Stimulated activated CD8-positive, alpha-beta memory T cell treated with anti-CD3 and anti-CD28 coated beads, Interleukin-15, amount 100 ng/mL, for 4 hours (primary cell): ENCODE data around the gene HARS1.
"Not testable (repeated sequence)": the region's sequence is repeated elsewhere in the genome, so short reads cannot be mapped to it uniquely, and the experiment has no call there.

Source experiments
- DNase-seq, 2 donors: peaks; one replicate each; pipeline ENCODE4 v3.0.0-alpha.2; 2020; ENCODE audit warnings: low read depth in 2 of 2

HARS1 gene

DNA sequence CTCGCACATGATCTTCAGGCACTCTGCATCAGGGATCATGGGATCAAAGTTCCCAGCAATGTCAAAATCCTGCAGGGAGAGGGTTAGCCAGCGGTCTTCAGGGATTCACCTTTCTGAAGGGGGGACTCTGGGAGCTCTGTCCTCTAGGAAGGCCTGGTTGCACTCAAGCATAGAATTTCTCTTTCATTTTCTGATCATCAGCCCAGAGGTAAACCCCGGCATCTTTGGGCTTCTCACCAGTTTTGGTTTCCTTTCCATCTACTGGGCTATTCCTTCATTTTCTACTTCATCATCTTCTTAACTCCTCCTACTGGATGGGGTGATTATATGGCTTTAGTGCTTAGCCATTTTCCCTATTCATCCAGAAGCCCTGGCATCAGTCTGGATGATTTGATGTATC is 13.2 kb downstream of the HARS1 start:
- DNase-seq = no peak

DNA sequence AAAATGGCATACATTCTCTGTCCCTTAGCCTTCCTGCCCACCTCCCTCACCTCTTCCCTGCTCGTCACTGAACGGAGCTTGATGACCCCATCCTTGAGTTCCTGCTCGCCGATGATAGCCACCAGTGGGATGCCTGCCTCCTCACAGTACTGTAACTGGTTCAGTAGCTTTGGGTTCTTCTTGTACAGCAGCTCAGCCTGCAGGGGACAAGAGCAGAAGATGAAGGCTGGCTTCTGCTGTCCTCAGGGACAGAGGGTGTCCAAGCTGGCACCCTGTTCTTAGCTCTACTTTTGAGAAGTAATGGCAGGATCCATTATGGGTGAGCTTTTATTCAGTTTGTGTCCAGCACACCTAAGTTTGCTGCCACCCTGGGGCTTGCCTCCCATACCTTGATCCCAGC is 16.5 kb downstream of the HARS1 start:
- DNase-seq = no peak

DNA sequence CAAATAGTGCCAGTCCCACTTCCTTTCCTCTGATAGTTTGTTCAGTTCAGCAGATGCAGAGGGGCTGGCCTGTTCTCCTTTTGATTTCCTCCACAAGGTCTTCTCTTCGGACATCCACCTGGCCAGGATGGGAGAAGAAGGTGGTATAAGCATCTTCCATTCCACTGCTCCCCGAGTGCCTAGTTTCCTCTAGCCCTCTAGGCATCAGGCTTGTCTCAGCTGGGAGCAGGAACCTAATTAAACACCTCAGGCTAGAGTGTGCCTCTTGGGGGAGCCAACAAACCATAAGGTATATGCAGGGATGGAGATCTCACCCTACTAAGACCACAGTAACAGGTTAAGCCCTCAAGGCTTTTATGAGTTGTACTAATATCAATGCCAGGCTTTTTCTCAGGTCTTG is 17.0 kb downstream of the HARS1 start:
- DNase-seq = no peak

DNA sequence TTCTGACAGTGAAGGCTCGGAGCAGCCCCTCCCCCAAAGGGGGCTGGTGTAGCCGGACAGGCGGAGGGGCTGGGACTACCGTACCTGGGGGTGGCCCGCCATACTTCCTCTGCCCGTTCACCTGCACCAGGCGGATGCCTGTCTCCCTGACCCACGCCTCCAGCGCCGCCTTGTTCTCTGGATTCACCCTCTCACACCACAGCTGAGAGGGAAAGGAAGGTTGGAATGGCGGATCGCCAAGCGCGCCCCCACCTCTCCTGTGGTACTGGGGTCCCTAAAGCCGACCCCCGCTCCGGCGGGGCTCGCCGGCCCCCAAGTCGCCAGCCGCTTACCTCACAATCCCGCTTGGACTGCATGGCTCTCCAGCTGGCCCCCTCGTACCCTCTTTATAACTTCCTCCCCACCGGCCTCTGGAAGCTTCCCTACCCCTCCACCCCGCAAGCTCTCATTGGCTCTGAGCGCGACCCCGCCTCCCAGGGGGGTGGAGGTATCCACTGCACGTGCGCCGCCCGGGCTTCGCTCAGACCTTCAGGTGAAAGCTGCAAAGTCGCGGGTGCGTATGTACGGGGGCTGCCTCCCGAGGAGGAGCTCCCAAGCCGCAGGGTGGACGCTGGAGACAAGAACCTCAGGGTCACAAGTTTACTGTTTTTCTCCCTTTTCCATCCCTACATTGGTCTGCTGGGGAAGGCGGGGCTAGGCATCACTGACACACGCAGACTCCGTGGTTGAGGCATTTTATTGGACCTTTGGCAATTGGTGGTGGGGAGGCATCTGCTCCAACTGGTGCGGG is 17.8 kb downstream of the HARS1 start, which contains the start of gene DND1:
Gene DND1 (minus strand): TSS at position 390 of the 790 bp plus-strand sequence. CDS start 34 bp downstream, at position 356.
- no peak for DNase-seq

DNA sequence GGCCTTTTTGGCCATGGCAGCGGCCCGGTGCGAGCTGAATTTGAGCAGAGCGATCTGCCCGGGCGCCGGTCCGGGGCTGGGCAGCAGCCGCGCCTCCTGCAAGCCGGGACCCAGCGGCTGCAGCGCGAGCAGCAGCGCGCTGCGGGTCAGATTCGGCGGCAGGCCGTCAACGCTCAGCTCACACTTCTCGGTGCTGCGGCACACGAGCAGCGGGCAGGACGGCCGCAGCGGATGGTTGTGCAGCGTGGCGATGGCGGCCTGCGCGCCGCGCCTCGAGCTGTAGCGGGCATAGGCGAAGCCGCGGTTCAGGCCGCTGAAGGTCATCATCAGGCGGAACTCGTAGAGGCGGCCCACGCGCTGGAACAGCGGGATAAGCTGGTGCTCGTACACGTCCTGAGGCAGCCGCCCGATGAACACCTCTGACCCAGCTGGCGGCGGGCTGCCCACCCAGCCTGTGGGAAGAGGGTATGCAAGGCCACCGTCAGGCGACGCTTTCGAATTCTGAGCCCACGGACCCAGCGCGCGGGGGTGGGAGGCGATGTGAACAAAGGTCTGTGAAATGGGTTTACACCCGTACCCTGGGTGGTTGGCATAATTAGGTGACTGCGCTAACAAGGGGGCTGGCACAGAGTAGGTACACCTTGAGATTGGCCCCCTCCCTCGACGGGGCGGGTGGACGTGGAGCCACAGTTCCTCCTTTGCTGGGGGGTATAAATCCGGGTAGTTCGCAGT is 18.5 kb downstream of the HARS1 start:
- no peak for DNase-seq

DNA sequence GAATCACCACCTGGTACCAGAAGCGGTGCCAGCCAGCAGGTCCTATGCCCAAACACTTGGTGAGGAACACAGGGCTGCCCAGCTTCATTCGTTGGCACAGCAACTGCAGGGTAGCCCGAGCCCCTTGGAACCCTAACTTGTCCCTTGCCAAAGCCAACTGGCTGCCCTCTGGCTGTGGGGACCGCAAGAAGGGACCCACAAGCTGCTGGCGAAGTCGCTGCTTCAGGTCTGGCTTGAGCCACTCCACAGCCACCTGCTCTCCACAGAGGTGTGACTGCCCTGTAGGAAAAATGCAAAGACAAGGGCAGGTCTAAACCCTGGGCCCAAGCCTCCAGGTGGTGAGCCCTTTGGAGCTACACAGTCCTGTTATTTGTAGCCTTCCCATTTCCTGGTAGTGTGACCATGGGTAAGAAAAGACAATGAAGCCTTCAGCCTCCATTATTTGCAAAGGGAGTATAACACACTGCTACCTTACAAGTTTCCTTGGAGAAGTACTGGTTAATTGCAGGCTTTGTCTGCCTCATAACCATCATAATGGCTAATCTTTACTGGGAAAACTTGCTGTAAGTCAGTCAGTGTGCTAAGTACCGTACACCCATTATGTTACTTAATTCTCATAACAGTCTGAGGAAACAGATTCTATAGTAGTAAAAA is 19.6 kb downstream of the HARS1 start:
- no peak for DNase-seq

DNA sequence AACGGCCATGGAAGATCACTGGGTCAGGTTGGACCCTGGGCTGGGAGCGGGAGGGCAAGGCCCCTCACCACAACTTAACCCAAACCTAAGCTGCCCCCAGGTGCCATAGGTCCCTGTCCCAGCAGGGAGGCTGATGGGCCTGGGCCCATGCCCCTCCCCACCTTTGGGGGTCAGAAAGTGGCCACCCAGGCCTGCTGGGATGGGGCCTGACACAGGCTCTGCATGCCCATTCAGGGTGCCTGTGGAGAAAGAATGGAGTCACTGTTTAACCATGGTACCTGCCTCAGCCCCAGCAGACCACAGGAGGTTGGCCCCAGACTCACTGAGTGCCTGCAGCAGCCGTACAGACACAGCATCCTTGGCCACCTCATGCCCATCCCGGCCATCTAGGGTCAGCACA is 20.1 kb downstream of the HARS1 start:
- DNase-seq = not testable (repeated sequence)

DNA sequence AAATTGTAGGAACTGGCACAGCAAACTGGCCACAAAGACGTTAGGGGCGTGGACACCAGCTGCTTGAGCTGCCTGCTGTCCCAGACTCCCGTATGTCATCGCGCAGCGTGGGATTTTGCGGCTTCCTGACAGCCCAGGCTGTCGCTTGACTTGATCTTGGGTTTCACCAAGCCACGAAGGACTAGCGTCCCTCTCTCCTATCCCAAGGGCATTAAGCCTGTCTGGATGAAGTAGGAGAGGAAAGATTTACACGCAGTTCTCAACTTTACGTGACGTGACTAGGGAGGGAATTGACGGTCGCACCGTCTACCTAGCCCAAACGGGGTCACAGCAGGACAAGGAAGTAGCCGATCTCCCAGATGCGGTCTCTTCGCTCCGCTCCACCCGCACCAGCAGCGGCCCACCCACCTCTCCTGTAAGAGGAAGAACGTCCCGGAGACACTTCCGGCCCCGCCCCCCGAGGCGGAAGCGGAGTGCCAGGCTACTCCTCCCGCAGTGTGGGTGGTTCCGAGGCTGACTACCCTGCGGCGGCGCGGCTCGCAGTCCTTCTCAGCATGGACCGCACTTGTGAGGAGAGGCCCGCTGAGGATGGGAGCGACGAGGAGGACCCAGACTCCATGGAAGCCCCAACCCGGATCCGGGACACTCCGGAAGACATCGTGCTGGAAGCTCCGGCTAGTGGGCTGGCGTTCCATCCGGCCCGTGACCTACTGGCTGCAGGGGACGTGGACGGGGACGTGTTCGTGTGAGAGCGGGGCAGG is 26.6 kb downstream of the HARS1 start, which contains the start of gene WDR55:
Gene WDR55 (plus strand): TSS at position 546 of the 761 bp plus-strand sequence. CDS start 9 bp downstream, at position 555.
- peak; percentile 91 for DNase-seq

DNA sequence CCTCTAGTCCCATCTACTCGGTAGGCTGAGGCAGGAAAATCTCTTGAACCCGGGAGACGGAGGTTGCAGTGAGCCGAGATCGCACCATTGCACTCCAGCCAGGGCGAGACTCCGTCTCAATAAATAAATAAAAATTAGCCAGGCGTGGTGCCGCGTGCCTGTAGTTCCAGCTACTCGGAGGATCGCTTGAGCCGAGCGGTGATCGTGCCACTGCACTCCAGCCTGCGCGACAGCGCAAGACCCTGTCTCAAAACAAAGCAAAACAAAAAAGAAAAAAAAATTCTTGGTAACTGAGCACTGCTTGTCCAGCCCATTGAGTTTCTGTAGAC is 27.2 kb downstream of the HARS1 start:
- no peak for DNase-seq

DNA sequence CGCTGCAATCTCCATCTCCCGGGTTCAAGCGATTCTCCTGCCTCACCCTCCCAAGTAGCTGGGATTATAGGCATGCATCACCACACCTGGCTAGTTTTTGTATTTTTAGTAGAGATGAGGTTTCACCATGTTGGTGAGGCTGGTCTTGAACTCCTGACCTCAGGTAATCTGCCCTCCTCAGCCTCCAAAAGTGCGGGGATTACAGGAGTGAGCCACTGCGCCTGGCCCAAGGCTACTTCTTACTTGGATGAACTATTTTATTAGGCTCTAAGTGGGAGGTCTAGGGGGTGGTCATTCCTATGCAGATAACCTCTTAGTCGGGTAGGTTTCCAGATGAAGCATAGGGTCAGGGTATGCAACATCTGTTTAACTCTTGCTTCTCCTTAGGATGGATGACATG is 30.8 kb downstream of the HARS1 start:
- not testable (repeated sequence) for DNase-seq

DNA sequence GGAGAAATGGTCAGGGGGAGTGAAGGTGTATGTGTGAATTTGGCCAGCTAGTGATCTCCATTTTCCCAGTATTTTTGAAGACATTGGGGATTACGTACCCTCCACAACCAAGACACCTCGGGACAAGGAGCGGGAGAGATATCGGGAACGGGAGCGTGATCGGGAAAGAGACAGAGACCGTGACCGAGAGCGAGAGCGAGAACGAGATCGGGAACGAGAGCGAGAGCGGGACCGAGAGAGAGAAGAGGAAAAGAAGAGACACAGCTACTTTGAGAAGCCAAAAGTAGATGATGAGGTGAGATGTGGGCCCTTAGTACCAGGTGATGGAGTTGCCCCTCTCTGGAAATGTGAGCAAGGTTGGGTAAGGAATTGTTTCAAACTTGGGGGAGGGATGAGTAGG is 32.3 kb downstream of the HARS1 start:
- DNase-seq = no peak

DNA sequence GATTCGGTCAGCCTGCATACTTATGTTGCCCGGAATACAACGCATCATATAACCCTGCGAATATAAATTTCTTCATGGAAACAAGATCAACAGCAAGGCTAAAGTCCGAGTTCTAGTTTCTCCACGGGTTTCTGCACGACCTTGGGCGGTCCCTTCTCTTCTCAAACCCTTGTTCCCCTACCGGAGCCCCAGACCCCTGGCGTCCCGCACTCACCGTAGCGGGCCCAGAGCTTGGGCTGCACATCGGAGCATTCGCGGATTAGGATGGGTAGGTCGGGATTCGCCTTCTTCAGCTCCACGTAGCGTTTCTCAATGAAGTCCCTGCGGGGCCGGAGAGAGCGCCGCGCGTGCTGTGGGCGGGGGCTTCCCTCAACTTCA is 44.1 kb downstream of the HARS1 start:
- no peak for DNase-seq

DNA sequence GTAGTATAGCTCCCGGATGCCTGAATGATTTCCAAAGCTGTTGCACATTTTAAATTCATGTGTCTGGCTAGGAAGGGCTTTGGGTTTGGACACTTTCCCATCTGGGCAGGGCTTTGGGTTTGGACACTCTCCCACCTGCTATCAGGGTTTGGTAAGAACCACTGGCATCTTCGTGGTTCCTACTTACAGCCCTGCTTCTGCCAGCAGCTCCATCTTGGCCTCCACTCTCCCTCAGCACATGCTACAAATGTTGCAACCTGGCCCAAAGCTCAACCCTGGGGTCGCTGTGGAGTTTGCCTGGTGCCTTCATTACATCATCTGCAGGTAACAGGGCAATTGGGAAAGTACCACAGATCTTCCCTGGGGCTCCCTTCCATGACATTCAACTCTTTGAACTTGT is 48.5 kb downstream of the HARS1 start:
- DNase-seq = no peak

DNA sequence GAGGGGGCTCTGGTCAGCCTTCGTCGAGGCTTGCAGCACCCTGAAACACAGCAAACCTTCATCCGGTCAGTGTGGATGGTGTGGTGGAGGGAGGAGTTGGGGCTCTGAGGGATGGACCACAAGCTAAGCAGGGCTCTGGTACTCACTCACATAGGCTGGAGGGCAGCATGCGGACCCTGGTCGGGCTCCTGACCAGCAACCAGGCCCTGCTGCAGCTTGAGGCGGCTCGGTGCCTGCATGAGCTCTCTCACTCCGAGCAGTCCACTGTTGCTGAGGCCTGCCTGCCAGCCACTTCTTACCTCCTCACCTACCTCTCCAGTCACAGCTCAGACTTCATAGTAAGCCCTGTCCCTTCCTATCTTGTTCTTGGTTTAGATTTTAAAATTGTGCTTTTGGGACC is 49.5 kb downstream of the HARS1 start:
- no peak for DNase-seq

DNA sequence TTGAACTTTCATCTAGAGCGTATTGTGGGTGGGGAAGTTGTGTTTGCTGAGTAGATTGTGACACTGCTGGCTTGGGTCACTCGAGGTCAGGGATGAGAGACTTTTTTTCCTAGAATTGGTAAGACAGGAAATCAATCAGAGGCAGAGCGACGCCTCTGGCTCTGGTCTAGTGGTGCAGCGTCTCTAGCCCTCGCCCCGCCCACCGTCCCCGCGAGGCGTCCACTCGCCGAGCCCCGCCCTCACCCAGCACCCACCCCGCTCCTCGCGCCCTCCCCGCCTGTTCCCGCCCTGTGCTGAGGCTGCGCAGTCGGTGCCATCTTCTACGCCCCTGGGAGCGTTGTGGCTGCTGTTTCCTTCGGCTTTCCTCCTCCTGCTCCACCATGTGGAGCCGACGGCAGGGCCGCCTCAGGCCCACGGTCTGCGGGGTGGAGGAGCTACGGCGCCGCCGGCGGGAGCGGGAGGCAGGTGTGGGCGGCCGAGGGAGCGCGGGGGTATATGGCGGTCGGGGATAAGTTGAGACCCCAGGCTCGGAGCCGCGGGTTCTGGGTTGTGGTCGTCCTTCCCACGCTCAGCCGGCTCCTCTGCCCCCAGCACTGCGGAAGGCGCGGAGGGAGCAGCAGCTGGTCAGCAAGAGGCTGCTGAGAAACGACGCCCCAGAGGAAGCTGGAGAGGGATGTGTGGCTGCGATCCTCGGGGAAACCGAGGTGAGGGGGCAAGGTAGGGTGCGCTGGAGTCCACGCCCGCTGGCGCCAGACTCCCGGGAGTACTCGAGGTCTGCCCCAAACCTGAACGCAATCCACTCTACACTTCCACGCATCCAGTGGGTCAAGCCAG is 51.8 kb downstream of the HARS1 start, which contains the start of gene TMCO6:
Gene TMCO6 (plus strand): TSS at position 304 of the 834 bp plus-strand sequence. CDS start 77 bp downstream, at position 381.
- peak; percentile 92 for DNase-seq

DNA sequence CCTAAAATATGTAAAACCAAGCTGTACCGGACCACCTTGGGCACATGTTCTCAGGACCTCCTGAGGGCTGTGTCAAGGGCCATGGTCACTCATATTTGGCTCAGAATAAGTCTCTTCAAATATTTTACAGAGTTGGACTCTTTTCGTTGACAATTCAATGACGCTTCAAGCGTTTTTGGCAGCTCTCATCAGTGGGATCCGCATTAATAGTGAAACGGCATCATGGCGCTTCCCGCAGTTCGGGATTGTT is 52.3 kb downstream of the HARS1 start:
- not testable (repeated sequence) for DNase-seq

DNA sequence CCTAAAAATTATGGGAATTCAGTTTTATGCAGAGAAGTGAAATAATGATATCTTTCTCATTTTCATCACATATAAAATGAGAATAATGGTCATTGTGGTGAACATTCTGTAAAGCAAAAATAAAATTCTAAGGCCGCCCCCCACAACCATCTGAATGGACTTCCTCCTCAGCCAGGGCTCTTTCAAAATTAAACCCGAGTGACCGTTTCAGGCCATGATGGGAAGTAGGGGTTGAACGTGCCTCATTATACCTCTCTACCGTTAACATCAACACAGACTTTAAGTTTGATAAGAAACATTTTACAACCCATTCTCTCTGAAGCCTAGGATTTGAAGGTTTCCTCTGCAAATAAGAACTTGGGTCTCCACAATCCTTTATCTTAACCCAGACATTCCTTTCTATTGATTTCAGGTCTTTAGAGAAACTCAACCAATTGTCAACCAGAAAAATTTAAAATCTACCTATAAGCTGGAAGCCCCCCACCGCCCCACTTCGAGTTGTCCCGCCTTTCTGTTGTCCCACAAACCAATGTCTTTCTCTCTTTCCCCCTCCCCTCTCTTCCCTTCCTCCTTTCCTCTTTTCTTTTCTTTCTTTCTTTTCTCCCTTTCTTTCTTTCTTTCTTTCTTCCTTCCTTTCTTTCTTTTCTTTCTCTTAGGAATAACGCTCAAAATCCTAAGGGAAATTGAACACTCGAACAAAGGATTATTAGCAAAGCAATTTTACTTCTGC is 53.6 kb downstream of the HARS1 start:
- DNase-seq = no peak

DNA sequence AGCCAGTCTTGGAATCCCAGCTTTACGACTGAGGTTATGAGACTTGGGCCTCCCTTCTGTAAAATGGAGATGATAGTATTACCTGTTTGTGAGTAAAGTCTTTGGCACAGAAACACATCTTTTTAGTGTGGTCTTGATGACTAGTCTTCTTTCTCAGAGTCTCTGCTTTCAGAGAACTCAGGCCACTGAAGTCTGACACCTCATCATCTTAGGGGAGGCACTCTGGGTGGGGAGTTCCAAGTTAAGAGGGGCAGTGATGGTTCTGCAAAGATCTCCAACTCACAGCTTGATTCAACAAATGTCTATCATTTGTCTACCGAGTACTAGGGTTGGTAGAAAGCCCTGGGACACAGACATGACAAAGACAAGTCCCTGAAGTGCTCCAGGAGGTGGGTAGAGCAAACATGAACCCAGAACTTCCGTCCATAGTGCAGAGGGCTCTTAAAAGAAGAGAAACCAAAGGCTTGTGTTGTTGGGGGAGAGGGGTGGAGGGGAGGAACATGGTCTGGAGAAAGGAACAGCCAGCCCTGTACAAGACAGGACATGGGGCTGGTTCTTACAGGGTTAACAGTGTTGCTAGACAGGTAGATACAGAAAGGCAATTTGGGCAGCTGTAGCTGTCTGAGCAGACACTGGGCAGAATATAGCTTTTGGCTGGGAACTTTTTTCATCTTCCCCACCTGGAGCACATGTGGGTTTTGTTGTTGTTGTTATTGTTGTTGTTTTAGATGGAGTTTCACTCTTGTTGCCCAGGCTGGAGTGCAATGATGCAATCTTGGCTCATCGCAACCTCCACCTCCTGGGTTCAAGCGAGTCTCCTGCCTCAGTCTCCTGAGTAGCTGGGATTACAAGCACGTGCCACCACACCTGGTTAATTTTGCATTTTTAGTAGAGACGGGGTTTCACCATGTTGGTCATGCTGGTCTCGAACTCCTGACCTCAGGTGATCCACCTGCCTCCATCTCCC is 55.6 kb downstream of the HARS1 start:
- no peak for DNase-seq

DNA sequence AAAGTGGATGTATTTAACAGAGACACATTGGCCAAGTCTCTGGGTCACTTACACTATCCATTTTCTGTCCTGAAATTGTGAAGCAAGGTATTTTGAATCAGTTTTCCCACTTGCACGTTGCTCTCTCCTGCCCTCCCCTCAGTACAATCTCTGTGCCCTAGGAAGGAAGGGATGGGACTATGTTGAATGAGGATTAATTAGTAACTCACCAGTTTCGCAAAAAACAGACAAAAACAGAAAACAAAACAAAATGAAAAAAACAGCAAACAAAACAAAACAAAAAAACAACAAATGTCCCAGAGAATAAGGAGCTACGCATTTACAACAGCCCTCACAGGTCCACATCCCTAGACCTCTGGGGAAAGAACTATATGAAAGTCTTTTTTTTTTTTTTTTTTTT is 57.1 kb downstream of the HARS1 start:
- DNase-seq = no peak
